RPMI7951 (cell line): Measurements from ENCODE around the gene TOP1. TPM values are rescaled to one million over a fixed set of nuclear protein-coding genes. Genes with fewer than 3 reads are reported as not detected.
"Not testable (repeated sequence)": the region's sequence is repeated elsewhere in the genome, so short reads cannot be mapped to it uniquely, and the experiment has no call there.

ENCODE experiments used
- DNase-seq: peaks from one replicate; pipeline ENCODE4 v3.0.0-alpha.2; 2012; ENCODE audit warnings: low read depth
- total RNA-seq: library from RNA; depleted of rRNA; stranded (reverse); fragments of >200 nt; shearing (Covaris generic); gene quantifications from 2 replicates; pipeline ENCODE4 v1.2.3, GENCODE V29; 2014

TOP1 gene
- total RNA-seq, 1 experiment from 2014 or later: 18.5 TPM

DNA sequence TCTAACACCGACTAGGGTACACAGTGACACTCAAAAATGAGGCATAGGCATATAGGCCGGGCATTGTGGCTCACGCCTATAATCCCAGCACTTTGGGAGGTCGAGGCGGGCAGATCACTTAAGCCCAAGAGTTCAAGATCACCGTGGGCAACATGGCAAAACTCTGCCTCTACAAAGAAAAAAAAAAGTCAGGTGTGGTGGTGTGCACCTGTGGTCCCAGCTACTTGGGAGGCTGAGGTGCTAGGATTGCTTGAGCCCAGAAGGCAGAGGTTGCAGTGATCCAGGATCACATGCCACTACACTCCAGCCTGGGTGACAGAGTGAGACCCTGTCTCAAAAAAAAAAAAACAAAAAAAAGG is 24.7 kb upstream of the TOP1 start:
- DNase-seq: not testable (repeated sequence)

DNA sequence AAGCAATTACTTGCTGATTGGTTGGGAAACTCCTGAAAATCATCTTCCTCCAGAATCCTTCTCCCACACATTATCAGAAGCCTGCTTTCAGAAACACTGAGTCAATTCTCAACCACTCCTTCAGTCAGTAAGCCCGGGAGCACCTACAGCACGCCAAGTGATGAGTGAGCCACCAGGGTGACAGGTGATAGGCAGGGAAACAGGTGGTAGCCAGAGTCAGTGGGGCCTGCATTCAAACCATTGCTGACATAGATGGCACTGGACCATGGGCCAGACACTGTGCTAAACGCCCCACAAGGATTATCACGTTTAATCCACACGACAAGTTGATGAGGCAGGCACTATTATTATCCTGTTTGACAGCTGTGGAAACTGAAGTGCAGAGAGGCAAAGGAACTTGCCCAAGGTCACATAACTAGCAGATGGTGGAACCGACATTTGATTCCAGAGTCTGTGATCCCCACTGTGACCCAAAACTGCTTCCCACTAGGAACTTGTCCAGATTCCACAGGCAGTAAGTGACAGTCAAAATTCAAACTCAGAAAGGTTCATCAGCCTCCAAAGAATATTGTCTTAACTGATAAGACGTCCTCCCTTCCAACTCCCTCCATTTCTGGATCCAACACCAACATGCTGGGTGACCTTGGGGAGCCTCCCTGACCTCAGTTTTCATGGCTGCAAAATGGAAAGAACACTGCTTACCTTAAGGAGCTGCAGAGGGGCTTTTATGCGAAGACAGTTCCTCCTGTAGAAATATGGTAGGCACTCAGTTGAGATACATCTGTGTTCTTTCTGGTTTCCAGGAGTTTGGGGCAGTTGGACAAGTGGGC is 23.9 kb upstream of the TOP1 start:
- DNase-seq: peak; percentile 40

DNA sequence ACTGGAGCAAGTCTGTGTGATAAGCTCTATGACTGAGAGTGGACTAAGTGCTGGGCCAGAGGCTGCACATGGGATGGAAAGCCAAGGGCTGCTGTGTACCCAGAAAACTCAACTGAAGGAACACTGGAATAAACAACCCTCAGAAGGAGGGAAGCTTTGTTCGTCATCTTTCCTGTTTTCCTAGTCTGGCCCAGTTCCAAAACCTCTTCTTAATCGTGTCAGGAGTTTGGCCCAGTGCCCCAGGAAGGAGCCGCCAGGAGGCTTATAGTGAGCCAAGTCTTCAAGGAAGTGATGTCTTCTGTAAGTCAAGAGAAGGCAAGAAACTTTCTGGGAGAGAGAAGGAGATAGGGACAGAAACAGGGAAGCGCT is 23.3 kb upstream of the TOP1 start:
- peak; percentile 98 for DNase-seq

DNA sequence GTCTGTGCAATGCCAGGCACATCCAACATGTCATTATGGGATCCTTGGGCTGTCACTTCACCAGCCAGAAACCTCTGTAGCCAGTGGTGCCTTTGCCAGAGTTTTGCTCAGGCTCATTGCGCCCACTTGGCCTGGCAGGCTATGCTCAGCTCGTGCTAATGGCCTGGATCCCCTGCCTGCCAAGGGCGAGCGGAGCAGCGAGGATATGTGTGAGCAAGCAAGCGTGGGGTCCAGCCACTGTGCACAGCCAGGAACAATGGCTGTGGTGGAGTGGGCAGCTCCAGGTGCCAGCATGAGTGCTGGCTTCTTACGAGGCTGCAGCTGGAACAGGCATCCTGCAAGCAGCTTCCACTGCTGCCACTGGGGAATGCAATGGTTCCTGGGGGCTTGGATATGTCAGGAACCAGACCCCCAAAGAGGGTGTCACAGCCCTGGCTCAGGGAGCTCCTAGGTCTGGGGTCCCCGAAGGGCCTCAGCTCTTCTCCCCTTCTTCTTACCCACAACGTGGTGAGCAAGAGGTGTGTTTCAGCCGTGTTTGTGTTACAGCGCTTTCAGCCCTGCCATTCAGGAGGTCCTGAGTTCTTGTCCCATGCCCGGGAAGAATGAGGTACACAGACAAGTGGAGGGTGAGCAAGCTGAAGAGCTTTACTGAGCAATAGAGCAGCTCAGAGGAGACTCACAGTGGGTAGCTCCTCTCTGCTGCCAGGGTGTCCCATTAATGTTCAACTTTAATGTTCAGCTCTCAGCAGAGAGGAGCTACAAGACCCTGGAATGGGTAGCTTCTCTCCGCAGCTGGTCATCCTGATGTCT is 22.3 kb upstream of the TOP1 start:
- no peak for DNase-seq

DNA sequence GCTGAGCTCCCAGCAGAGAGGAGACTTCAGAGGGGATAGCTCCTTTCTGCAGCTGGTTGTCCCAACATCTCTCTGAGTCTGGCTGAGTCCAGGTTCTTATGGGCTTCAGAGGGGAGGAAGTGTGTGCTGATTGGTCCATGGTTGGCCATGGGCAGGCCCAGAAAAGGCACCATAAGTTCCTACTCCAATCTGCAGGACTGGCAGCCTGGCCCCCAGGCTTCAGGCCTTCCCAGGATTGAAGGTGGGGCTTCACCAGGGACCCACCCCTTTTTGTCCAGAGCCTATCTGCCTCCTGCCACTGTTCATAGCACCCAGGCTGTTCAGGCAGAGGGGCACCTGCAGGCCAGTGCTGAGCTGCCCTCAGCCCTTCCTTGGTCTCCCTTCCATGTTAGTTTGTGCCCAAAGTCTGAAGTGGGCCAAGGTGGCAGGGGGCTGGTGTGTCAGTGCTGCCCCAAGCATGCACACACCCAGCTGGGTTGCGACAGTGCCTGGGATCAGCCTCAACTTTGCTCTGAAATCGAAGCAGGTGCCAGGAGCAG is 21.6 kb upstream of the TOP1 start:
- DNase-seq: peak; percentile 36

DNA sequence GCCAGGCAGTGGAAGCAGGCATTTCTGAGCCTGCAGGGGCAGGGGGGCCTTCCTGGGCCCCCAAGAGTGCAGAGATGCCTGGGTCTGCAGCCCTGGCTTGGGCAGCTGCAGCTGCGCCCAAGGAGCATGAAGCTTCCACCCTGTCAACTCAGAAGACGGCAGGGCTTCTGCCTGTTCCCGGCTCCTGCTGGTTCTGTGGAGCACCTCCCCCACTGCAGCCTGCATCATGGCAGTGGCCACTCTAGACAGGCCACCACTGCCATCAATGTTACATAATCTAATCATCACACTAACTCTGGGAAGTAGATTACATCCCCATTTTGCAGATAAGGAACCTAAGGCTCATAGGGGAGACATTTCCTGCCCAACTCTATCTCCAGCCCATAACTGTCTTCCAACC is 21.1 kb upstream of the TOP1 start:
- DNase-seq: no peak

DNA sequence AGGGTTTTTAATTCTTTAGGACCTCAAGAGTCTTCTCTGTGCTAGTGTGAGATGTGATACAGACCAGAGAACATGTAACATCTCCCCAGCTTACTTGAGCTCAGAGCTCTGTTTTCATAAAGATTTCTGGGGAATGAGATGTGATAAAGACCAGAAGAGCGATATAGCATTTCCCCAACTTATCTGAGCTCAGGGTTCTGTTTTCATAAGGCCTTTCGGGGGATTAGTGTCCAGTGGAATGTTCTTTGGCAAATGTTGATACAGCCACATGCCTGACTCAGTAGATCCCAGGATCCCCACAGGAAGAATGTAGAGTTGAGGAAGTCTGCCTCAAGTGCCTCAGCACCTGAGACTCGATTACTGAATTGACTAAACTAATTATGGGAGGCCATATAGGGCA is 18.7 kb upstream of the TOP1 start:
- no peak for DNase-seq

DNA sequence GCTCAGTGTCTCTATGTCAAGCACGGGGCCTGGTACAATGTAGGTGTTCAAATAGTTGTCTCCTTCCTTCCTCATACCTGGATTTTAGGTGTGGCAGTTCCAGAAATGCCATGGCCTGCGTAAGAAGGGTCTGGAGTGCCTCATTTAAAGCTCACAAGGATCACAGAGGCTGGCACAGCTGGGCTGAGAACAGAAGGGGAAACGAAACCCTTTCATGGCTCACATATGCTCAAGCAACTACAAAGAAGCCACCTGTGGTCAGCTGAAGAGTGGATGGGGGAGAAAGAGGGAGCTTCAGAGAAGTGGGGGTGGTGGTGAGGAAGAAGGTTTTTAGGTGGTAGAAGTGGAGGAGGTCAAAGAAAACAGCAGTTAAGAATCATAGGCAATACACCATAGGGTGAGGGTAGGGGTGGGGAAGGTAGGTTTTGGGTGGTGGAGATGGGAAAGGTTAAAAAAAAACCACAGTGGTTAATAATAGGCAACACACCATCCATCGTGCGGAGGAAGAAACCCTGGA is 17.0 kb upstream of the TOP1 start:
- DNase-seq: no peak

DNA sequence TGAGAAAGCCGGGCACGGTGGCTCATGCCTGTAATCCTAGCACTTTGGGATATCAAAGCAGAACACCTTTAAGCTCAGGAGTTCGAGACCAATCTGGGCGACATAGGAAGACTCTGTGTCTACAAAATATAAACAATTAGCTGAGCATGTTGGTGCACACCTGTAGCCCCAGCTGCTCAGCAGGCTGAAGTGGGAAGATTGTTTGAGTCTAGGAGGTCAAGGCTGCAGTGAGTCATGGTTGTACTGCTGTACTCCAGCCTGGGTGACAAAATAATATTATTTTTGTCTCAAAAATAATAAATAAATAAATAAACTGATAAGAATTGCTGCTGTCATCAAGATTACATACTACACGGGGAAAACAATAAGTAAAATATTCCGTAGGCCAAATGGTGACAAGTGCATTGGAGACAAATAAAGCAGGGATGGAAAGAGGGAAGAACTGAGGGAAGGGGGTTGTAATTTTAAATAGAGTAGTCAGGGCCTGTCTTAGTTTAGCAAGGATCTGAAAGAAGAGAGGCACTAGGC is 14.0 kb upstream of the TOP1 start:
- DNase-seq: no peak

DNA sequence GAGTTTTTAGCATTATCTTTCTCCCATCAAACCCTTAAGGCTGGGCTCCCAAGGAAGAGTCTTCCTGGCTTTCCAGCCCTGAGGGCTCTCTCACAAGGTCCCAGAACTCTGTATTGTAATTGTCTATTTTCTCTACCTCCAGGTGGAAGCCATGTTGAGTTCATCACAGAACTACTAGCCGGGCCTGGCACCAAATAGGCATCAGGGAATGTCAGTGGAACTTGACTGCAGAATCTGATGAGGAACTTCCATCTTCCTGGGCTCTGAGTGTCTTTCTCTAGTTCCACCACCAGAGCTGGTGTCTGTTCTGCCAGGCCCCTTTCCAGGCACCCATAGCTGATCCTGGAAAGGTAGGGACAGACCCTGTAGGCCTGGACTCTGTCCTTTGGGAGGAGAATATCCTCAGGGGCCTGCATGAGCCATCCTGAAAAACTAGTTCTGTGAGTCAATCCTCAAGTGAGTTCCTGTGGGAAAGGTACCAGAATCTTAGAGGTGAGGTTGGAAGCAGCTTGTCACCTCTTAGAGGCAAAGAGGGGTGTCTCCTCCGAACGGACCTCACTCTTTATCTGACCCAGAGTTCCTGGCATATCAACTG is 11.1 kb upstream of the TOP1 start:
- no peak for DNase-seq

DNA sequence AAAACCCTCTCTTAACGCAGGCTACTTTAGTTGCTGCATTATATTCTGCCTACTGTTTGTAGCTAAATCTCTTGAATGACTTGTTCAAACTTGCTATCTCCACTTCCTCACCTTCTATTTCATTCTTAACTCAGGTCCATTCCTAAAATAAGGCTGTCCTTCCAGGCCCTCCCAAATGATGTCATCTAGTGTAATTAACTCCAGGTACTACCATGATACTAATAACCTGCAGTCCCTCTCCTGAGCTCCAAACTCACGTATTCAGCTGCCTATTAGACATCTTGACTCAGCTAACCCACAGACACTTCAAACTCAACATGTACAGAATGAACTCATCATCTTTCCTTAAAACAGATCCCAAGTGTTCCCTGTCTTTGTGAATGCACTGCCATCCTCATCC is 10.5 kb upstream of the TOP1 start:
- no peak for DNase-seq

DNA sequence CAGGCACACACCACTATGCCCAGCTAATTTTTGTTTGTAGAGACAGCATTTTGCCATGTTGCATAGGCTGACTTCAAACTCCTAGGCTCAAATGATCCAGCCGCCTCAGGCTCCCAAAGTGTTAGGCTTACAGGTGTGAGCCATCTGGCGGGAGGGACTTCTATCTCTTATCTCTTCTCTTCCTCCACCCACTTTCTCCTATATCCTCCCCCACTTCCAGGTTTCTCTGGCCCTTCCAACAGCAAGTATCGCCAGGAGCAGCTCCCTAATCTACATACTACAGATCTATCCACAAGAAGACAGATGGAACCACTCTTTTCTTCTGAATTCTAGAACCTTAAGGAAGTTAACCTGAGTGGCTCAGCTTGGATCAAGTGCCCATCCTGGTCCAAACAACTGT is 5.1 kb upstream of the TOP1 start:
- DNase-seq: no peak

DNA sequence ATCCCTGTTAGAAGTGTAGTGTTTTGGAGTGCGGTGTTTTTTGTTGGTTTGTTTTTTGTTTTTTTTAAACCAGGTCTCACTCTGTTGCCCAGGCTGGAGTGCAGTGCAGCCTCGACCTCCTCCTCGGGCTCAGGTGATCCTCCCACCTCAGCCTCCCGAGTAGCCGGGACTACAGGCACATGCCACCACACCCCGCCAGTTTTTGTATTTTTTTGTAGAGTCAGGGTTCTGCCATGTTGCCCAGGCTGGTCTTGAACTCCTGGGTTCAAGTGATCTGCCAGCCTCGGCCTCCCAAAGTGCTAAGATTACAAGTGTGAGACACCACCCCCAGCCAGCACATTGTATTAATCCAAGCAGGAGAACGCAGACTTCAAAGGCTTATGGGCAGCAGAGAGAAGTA is 1.3 kb upstream of the TOP1 start:
- no peak for DNase-seq

DNA sequence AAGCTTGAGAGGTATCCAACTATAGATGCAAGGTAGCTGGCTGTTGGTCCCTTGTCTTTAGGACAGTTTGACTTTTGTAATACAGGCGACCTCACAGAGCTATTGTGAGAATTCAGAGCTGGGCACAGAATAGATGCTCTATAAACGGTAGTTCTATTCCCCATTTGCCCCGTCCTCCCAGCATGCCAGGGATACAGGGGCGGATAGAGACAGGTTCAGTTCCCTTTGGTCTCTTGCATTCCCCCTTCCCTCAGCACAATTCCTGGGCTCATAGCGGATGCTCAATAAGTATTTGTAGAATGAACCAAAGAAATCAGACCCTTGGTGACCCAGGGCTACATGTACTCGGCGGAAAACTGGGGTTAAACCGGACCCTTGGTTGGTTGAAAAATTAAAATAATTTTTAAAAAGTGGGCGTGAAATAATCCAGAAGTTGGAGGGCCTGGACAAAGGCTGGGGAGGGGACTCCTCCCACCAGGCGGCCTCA is 707 bp upstream of the TOP1 start:
- no peak for DNase-seq

DNA sequence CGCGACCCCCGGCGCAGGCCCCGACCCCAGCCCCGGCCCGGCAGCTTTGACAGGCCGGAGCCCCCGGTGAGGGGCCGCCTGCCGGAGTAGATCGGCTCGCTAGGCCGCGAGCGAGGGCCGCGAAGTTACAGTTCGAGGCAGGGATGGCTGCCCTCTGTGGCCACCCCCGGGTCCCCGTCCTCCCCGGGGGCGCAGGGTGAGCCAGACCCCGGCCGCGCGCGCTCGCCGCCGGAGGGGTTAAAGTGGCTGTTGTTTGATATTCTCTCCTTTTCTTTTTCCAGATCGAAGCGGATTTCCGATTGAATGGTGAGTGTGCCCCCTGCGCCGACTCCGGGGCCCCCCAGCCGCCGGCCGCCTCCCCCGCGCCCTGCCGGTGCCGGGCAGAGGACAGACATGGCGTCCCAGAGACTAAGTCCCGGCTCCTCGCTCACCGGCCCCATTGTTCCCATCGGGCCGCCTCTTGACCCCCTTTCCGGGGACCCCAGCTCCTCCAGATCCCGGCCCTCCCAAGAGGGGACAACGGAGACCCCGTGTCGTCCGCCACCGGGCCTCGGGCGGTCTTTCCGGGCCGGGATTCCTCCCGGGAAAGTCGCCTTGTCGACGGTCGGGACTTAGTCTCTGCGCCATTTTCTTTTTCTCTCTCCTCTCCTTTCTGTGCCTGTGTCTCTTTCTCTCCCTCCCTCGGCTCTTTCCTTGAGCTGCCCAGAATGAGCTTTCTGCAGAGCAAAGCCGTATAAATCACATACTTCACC is 704 bp downstream of the TOP1 start:
- DNase-seq: peak; percentile 41

DNA sequence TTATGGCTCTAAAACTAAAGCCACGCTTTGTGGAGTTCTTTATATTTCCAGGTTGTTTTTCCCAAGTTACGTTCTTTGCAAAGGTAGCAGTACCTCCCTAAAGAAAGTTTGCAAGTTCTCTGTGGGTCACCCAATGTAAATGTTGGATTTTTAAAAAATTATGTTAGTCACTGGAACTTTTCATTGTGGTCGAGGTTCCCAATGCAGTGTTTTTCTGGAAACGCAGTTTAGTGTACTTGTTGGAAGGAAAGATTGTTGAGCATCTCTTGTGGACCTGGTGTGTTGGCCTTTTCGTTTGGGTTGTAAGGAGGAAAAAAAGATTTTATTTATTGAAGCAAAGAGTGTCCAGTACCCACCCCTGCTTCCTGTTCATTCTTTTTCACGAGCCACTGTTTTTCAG is 1.4 kb downstream of the TOP1 start:
- DNase-seq: no peak

DNA sequence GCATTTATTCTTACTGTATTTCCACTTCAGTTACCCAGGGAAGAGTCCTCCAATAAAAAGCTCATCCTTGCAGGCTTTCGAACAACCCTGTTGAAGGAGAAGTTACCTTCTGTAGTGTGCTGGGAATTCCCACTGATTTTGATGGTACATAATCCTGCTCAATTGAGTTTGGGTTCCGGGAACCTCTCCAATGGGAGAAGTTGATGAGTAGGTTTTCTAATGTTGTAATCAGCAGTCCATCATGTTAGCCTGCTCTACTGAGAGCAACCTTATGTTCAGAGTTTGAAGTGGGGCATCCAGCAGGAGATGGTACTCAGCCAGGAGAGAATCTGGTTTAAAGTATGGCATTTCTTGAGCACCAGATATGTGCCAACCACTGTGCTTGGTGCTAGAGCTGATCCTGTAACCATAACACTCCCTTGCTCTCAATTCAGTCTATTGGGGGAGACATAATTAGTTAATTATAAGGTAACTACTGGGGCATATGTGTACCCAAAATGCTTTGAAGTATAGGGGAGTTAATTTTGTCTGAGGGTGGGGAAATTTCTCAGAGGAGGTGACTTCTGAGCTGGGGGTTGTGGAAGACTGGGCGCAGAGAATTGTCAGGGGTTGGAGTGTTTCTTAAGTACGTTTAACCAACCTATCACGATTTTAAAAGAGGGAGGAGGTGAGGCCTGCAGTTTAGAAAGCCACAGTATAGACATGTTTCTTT is 2.1 kb downstream of the TOP1 start:
- DNase-seq: peak; percentile 59

DNA sequence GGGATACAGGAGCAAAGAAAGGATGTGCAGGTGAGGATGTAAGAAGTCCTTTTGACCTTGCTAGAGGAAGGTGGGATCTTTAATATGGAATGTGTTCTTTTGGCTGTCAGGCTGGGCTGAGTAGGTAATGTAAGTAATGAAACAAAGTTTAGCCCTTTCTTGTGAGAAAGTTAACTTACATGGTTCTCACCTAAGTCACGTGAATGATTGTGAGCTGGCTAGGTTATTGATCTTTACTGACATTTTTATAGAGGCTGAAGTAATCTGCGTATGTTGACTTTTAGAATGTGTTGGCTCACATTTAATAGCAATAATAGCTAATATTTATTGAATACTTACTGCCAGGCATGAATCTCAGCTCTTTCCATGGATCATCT is 2.6 kb downstream of the TOP1 start:
- DNase-seq: no peak

DNA sequence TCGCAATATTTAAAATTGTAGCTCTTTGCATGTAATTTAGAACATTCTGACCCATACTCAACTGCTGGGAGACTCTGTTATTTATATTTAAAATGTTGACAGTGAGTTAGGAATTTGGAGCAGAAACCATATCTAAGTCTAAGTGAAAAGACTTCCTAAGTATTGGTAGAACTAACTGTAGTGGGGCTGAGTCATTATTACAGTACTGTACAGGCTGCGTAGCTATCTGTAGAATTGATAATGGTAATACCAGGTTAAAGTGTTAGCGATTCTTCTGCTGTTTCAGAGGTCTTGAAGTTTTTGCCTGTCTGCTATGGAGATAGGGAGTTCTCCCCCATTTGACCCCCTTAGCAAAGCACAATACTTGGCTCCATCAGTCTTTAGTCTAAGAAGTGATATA is 3.6 kb downstream of the TOP1 start:
- no peak for DNase-seq

DNA sequence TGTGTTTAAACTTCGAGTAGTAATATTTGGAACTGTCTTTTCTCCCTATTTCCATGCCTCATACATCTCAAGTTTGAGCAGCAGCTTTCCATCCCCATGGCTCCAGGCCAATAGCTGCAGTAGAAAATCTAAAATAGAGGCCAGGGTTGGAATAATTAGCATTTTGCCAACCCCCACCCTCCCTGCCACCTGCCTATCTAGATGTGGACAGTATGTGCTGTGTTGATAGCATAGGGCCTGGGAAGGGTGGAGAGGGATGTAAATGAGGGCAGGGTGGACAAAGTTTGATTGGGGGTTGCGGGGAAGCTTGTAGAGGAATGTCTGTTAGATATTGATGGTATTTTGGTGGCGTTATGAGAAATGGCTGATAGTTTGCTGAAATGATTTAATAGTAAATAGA is 5.6 kb downstream of the TOP1 start:
- DNase-seq: no peak

DNA sequence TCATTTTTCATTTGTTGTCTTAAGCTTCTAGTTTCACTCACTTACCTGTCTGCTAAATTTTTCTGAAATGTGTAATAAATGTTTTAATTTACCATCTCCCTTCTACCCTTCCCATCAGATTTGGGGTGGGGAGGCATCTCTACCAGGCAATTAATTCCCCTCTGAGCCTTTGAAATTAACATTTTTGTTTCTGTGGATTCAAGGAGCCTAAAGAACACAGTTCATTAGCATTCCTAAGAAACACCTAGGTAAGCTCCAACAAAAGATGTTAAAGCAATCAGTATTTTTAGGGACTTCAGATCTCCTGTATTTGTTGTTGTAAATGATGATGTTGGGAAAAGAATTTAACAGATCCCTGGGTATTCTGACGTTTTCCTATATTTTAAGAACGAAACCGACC is 6.6 kb downstream of the TOP1 start:
- DNase-seq: no peak
